Stimulated activated CD4-positive, alpha-beta T cell treated with anti-CD3 and anti-CD28 coated beads, Interleukin-2, amount 100 ng/mL, for 24 hours (primary cell): ENCODE data around the gene NKAIN2.
"Not testable (repeated sequence)": the region's sequence is repeated elsewhere in the genome, so short reads cannot be mapped to it uniquely, and the experiment has no call there.

Experiments
- DNase-seq, 2 donors: peaks; one replicate each; pipeline ENCODE4 v3.0.0-alpha.2; 2020

Gene NKAIN2

DNA sequence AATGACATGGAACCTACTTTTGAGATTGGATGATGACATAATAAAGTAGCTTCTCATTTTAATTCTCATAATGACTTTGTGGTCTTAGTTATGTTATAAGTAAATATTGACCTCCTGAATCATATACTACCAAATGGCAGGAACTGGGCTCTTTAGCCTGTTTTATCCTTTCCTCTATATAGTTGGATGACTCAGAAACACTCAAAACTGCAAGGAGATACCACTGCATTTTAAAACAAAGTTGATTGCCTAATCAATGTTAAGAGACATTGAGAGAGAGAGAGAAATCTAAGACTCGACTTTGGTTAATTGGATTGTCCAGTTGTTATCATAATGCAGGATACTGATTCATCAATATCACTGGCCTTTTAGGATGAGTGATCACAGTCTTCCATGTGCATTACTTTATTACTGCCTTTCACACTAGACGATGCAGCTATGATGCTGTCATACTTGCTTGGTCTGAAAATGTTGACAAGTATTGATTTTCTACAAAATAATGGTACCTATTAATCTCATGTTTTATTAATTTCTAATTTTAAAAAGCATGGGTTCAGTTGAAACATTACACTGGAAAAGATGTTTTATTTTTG is 320.0 kb downstream of the NKAIN2 start:
- no peak for DNase-seq

DNA sequence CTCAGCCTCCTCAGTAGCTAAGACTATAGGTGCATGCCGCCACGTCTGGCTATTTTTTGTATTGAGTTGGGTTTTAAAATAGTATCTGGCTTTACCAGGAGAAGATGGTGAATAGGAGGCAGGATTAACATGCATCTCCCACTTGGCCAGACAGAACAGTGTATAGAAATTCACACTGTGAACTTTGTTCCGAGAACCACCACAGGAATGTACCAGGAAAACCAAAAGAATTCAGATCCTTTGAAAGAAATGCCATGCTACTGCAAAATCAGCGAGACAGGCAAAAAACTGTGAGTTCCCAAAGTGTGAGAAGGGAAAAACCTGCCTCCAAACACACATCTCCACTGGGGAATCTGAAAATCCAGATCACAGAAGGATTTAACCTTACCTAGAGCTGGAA is 327.6 kb downstream of the NKAIN2 start:
- no peak for DNase-seq

DNA sequence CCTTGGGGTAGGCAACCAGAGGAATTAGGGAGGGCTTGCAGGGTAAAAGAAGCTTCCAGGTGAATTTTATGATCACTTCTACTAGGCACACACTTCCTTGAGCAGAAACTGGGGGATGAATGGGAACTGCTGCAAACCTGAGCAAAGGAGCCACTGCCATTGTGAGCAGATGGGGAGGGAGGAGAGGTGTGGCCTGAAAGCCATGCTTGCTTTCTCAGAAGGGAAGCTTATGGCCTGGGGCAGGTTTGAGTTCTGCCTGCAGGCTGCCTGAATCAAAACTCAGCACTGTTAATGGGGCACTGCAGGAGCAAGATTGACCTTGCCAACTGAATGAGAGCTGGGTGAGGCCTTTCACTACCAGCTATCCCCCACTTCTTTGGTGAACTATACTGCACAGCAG is 328.1 kb downstream of the NKAIN2 start:
- no peak for DNase-seq

DNA sequence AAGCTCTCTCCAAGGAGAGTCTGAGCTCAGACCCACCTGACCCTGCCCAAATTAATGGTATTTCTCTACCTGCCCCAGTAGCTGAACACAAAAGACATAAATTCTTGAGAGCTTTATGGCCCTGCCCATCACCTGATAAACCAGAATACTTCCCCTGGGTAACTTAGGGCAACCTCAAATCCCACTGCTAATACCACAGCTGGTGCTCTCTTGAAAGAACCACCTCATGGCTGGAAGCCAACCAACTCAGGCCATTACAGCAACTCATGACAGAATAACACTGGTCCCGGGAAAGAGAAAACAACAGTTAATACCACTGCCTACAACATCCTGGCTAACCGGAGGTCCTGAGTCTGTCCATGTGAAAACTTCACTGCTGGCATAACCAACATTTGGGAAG is 328.6 kb downstream of the NKAIN2 start:
- DNase-seq, result no peak

DNA sequence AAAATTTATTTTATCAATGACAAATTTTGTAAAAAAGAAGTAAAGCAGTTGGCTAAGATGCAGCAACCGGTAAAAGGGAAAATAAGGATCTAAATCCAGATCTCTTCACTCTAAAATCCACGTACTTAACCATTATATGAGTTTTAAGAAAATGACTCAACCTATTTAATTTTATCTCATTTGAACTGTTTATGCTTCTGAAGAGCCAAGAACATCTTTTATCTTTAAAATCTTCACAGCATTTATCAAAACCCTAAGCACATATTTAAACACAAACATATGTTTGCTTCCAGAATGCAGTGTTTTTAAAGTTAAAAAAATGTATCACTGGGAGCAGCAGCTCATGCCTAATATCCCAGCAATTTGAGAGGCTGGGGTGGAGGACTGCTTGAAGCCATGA is 339.2 kb downstream of the NKAIN2 start:
- DNase-seq, result no peak

DNA sequence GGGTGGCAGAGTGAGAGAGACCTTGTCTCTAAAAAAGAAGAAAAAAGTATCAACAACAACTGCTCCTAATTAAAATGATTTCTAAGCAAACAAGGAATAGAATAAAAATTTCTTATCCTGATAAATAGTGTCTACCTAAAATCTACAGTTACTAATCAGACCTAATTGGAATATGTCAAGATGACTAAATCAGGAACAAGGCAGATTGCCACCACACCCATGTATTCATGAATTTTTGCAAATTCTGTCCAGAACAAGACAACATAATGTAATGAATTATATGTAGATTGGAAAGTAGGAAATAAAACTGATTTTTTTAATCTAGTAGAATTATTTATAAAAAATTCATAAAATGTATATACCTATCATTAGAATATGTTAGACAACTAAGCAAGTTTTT is 339.8 kb downstream of the NKAIN2 start:
- no peak for DNase-seq

DNA sequence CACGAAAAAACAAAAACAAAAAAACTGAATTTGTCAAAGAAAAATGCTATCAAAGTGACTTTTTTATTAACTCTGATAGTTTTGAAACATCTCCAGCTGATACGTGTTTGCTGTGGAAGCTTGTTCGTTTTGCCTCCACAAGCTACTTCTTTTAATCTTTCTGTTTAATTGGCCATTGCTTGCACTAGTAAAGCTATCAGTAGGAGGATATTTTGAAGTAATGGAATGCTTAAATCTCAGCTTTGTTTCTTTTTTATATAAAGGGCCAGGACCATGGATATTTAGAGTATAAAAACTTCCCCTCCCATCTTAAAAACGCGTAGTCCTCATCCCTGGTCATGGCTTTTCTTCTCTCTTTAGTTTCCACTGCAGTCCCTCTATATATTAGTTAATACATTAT is 344.0 kb downstream of the NKAIN2 start:
- DNase-seq, result no peak

DNA sequence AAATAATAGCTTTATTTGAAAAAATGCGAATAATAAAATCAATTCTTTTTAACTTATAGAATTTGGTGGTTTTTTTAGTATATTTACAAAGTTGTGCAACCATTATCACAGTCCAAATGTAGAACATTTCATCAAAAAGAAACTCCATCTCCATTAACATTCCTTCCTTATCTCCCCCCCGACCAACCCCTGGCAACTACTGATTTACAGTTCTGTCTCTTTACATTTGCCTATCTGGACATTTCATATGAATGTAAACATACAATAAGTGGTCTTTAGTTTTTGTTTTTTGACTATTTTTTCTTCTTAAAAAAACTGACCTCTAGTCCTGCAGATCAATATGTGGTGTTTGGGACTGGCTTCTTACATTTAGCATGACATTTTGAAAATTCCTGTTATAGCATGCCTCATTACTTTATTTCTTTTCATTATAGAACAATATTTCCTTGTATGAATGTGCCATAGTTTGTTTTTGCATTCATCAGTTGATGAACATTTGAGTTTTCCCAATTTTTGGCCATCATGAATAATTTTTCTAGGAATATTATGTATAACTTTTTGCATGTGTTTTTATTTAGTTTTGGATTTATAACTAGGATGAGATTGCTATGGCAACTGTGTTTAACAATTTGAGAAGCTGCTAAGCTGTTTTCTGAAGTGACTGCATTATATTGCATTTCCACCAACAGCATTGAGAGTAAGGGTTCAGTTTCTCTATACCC is 344.7 kb downstream of the NKAIN2 start:
- DNase-seq, result no peak

DNA sequence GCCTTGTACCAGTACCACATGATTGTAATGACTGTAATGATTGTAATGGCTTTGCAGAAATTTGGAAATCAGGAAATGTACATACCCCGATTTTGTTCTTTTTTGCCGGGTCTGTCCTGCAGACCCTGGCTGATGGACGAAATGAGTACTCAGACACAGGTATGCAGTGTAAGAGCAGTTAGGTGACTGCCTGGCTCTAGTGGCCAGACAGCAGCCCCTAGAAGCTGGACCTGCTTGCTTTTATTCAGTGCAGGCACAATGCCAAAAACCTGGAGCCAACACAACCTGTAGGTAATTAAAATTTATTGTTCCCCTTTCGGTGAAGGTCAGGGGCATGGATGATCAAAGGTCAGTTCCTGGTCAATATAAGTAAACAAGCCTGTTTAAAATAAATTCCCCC is 346.0 kb downstream of the NKAIN2 start:
- no peak for DNase-seq

DNA sequence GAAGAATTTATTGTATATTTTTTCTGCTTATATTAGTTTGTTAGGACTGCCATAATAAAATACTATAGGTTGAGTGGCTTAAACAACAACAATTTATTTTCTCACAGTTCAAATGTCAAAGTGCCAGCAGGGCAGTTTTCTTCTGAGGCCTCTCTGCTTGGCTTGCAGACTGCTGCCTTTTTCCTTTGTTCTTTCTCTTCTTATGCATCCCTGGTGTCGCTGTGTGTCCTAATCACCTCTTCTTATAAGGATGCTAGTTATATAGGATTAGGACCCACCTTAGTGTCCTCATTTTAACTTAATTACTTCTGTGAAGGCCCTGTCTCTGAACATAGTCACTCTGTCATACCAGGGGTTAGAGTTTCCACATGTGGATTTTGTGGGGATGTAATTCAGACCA is 354.4 kb downstream of the NKAIN2 start:
- no peak for DNase-seq

DNA sequence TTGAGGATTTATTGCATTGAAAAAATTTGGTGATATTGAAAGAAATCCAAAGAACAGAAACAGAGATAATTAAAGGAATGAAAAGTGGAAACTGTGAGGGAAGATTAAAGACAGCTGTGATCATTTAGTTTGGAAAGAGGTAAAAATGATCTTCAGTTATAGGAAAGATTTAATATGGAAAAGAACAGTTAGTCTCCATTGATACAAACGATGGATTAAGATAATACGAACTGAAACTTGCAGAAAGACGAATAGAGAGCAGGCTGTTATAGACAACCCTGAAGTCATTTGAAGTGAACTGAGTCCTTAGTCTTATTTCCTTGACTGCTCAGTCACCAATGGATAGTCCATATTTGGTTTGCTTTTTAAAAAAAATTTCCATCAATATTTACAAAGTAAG is 360.0 kb downstream of the NKAIN2 start:
- DNase-seq, result no peak

DNA sequence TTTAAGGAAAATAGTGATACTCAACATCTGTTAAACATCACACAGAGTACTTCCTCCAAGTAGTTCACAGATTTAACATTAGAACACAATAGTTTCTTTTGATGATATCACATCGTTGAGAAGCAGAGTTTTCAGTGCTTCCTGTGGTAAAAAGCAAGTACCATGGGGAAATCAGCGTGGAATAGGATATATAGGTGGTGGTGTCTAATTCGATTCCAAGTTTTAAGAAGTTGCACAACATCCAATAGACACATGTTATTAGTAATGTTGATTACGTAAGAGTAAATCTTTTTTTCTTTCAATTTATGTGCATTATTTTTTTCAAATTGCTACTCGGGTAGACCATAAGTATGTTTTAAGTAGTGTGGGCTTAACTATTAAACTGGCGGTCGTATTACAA is 360.7 kb downstream of the NKAIN2 start:
- DNase-seq, result no peak

DNA sequence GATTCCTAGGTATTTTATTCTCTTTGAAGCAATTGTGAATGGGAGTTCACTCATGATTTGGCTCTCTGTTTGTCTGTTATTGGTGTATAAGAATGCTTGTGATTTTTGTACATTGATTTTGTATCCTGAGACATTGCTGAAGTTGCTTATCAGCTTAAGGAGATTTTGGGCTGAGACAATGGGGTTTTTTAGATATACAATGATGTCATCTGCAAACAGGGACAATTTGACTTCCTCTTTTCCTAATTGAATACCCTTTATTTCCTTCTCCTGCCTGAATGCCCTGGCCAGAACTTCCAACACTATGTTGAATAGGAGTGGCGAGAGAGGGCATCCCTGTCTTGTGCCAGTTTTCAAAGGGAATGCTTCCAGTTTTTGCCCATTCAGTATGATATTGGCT is 363.6 kb downstream of the NKAIN2 start:
- DNase-seq, result not testable (repeated sequence)

DNA sequence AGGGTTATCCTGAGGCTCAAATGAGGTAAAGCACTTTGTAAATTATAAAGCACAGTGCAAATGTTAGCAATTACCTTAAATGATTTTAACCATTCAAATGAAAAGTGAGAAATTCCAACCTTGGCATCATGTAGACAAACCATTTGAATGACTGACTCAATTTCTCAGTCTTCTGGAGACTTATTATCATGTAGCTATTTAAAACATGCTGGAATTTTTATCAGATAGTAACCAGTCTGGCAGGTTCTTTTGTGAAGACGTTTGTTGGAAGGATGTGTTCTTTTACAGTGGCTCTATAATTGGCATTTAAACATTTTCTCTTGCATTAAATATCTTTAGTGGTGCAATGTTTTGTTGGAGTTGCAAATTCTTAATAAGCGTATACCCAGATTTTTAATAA is 386.6 kb downstream of the NKAIN2 start:
- no peak for DNase-seq

DNA sequence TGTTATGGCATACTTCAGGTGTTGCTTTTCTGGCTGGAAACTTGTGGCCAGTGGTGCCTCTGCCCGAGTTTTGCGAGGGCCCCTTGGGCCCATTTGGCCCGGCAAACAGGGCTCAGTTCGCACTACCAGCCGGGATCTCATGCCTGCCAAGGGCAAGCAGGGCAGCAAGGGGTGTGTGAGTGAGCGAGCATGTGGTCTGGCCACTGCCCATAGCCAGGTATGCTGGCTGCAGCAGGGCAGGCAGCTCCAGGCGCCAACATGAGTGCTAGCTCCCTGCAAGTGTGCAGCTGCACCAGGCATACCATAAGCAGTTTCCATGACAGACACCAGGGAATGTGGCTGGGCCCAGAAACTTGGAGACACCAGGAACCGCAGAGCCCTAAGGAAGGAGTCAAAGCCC is 389.5 kb downstream of the NKAIN2 start:
- DNase-seq, result no peak

DNA sequence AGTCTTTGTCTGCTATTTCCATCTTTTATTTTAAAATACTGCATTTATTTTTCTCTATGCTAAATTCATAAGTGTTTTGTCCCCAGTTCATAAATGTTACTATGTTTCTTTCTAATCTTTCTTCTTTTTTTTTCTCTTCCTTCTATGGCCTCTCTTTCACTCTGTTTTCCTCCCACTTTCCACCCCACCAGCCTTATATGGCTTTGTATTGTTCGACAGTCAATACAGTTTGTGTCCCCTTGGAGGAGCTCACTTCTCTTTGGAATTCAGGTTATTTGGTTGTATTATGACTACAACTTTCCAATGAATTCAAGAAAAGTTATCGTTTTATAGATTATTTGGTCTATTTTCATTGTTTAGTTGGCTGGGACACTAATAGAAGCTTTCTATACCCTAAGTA is 393.5 kb downstream of the NKAIN2 start:
- no peak for DNase-seq

DNA sequence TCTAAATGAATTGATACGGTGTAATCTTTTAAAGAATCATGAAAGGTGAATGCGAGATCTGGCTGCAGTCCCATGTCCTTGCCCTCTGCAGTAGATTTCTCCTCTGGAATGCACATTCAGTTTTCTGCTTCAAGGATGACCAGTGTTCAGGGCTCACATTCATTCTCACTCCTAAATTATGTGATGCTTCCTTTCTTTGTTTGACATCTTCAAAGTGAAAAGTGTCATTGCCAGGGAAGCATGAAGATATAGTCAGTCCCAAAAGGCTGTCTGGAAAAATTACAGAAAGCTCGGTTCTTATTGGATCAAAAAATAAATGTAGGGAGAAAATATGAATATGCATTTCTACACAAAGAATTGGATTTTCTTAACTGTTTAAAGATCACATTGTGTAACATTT is 395.6 kb downstream of the NKAIN2 start:
- no peak for DNase-seq

DNA sequence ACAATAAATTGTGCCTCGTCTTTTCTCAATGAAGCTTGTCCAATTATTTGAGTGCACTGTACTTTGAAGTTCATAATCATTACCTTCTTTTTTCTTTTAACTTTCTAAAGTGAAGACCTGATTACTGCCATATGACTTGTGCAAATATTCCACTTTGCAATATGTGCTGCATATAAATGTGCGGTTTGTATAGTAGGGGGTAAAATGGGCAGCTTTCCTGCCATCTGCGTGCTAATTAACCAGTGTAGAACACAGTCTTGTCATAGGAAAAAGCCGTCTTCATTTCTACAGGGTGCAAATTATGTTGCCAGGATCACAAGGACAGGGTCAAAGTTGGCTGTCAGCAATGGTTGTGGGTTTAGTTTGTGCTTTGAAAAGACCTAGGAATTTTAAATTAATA is 397.0 kb downstream of the NKAIN2 start:
- DNase-seq, result no peak

DNA sequence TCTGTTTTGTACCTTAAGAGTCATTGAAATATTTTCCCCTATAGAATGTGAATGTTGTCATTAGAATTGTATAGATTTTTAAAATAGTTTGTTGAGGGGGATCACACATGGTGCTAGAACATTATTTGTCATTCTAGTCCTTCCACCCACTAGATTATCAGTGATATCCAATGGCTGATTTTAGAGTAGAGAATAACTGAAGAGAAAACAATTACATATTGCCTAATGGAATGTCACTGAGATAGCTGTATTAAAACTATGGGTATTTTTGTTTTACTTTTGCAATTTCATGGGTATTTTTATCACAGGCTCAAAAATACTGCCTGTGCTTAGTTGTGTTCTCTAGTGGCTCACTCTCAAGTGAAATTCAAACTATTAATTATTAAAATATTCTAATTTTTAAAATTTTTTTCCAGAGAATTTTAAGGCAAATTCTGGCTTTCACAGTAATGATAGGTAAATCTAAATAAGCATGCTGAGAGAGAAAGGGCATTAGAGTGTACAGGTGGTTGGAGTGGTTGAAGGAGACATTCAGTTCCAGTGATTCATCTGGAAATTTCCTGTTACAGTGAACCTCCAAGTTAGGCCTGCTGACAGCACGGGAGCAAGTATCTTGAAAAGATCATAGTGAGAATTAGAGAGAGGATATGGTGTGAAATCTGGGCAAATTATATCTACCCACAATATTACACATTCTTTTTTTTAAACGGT is 399.6 kb downstream of the NKAIN2 start:
- DNase-seq, result no peak

DNA sequence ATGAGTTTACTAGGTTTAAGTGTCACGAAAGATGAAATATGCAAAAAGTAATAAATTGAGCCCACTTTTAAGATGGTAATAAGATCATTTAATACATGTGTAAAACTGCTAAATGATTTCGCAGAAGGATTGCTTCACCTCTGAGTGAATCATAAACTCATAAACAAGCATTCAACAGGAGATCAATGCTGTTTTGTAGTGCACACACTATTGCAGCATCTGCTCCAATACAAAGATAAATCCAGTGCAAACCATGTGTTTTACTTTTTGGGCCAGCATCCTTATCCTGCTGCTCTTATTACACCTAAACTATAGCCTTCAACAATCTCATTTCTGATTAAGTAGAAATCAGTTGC is 400.1 kb downstream of the NKAIN2 start:
- DNase-seq, result no peak

DNA sequence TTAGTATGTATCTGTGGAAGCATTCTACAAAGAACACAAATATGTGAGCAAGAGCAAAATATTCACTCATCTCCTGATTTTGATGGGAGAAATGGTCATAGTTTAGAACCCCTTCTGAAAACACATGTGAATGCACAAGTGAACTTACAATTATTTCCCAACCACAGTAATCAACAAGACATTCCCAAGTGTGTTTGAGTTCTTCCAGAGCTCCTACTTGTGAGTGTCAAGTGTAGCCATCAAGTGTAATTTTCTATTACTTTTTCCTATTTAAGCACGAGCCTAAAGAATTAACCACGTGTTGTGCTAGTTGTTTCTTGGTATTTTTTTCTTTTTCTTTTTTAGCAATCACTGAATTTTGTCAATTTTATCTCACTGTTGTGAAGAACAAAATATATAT is 402.3 kb downstream of the NKAIN2 start:
- DNase-seq, result no peak

DNA sequence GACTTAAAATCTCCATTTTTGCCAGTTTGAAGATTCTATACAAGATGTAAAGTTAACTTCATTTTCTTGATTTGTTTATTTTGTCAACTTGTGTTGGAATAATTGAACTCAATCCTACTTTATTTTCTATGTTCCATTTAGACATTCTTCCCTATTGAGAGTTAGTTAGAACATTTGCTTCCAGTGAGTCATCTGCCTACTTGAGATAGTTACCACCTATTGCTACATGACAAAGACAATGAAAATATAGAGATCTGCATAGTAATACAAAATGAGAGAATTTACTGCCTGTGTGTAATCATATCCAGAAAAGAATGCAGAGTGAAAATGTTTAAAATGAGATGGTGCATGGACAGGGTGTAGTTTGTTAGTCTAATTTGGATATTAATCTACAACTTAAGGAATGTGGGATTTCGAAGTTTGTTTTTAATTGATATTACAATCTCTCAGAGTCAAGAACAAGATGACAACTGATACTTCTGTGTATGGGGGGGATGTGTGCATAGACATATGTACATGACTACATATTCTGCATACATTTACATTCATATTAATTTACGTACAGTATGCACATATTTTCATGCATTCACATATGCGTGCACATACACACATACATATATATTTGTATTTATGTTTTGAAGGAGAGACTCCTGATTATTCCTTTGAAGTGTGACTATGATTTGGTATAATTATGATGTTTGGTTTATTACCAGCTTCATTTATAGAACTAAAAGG is 420.1 kb downstream of the NKAIN2 start:
- no peak for DNase-seq

DNA sequence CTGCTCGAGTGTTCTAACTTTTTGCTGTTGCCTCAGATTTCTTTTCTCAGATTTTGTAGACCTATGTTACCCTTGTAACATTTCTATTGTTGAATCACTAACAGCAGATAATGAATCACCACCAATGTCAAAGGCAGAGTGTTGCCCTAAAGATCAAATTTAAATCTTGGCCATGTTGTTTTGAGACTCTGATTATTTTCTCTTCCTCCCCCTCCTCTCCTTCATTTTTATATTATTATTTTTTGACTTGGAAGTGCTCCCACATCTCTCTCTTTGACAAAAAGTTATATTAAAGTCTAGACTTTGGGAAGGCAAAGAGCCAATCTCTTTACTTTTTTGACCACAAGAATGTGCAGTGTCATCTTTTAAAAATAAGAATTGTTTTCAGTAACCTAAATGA is 422.7 kb downstream of the NKAIN2 start:
- DNase-seq, result no peak

DNA sequence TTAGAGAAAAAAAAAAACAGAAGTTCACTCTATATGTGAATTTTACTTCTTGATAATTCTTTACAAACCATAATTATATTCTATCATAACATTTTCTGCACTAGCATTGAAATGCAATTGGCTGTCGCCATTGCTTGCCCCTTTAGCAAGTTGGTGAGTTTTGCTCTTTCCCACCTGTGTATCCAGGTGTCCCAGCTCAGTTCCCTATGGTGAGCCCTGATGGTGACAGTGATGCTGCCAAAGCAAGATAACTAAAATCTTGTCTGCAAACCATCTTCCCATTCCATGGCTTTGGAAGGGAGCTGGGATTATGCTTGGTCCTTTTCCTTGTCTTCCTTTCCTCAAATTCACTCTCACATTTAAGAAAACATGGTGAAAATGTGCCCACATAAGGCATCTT is 429.6 kb downstream of the NKAIN2 start:
- no peak for DNase-seq
